Measurements from ENCODE around the gene COMT. TPM values are rescaled to one million over a fixed set of nuclear protein-coding genes. Genes with fewer than 3 reads are reported as not detected.
A peak's percentile ranks its signal among the peaks of the same experiment; 100 is the strongest.

COMT gene
- 34.8 TPM for total RNA-seq (ENCODE audit: unreplicated experiment)
- long read RNA-seq, transcript COMT-202 (6 exons, 2,437 nt): major isoform, 23 of 27 reads
- long read RNA-seq, partial matches to known transcripts: 1 of 27 reads
- long read RNA-seq, other reads (novel, unspliced or antisense): 3 of 27 reads

DNA sequence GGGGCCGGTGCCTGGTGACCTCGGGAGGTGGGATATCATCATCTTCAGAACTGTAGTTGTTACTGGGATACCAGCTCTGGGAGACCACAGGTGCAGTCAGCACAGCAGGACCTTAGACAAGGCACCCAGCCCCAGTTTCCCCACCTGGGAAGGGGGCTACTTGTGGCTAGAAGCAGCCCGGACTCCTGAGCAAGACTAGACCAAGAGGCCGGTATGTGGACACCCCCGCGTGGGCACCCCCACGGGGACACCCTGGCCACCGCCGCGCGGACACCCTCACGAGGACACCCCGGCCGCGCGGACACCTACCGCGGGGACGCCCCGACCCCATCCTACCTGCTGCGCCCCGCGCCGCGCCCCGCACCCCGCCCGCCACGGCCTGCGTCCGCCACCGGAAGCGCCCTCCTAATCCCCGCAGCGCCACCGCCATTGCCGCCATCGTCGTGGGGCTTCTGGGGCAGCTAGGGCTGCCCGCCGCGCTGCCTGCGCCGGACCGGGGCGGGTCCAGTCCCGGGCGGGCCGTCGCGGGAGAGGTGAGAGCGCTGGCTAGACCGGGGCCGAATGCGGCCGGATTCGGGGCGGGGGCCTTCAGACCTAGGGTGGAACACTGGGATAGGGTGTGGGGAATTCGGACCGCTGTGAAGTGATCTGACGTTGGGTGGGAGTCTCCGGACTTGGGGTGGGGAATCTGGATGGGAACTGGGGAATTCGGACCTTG, at the start of gene COMT, which contains the start of gene TXNRD2:
Gene COMT, plus strand, starts transcription at position 408 of the 718 bp plus-strand sequence. CDS start 20,755 bp downstream, outside the sequence.
Gene TXNRD2, minus strand, starts transcription at position 454 of the 718 bp plus-strand sequence. Its CDS starts 15 bp downstream, at position 439.
- Mint-ChIP-seq H3K4me3 (ENCODE audit: unreplicated experiment) (peak within 1 kb of the TSS; percentile 81), H3K4me1 (ENCODE audit: low read depth, unreplicated experiment) (peaks cover 16% of the 10 kb centered on the region), H3K27ac (ENCODE audit: unreplicated experiment) (peak within 1 kb of the TSS; percentile 95), H3K9me3 (ENCODE audit: unreplicated experiment) (peaks cover 1% of the 10 kb centered on the region), H3K27me3 (ENCODE audit: unreplicated experiment) (peaks cover 13% of the 10 kb centered on the region), H3K36me3 (ENCODE audit: unreplicated experiment) (peaks cover 16% of the 10 kb centered on the region)
- TF ChIP-seq, protein P1, sequence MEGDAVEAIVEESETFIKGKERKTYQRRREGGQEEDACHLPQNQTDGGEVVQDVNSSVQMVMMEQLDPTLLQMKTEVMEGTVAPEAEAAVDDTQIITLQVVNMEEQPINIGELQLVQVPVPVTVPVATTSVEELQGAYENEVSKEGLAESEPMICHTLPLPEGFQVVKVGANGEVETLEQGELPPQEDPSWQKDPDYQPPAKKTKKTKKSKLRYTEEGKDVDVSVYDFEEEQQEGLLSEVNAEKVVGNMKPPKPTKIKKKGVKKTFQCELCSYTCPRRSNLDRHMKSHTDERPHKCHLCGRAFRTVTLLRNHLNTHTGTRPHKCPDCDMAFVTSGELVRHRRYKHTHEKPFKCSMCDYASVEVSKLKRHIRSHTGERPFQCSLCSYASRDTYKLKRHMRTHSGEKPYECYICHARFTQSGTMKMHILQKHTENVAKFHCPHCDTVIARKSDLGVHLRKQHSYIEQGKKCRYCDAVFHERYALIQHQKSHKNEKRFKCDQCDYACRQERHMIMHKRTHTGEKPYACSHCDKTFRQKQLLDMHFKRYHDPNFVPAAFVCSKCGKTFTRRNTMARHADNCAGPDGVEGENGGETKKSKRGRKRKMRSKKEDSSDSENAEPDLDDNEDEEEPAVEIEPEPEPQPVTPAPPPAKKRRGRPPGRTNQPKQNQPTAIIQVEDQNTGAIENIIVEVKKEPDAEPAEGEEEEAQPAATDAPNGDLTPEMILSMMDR (IDR thresholded peaks at IDR 0.05; ENCODE audit: partially characterized antibody, unreplicated experiment): no peak
- peak; percentile 62 for DNase-seq

DNA sequence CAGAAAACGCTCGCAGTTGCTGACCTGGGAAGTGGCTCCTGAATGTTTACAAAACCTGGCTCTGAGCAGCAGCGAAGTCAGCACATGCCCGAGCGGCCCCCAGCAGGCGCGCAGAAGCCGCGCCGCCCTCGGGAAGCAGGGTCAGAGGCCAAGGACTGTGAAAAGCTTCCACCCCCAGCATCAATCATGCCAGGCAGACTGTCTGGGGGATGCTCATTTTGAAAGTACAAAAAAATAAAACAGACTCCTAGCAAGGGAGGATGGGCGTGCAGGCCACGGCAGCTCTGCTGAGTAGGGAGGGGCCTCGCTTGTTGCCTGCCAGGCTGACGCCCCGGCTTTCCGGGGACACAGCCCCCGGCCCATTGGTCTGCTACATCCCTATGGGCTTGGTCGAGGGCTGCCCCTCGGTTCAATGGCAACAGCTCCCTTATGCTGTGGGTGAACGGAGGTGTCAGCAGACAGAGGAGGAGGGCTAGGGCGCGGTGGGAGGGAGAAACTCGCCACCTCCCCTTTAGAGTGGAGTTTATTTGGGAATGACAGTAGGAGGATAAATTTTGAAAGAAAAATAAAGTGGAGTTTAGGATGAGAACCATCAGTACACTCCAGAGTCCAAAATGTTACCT, 49.2 kb upstream of the COMT start:
- no peak for DNase-seq
- Mint-ChIP-seq H3K9me3 (ENCODE audit: unreplicated experiment) (peaks cover 3% of the 10 kb centered on the region), H3K4me3 (ENCODE audit: unreplicated experiment) (no peak overlapping the region), H3K4me1 (ENCODE audit: low read depth, unreplicated experiment) (peaks cover 2% of the 10 kb centered on the region), H3K27ac (ENCODE audit: unreplicated experiment) (no peak overlapping the region), H3K27me3 (ENCODE audit: unreplicated experiment) (peaks cover 3% of the 10 kb centered on the region), H3K36me3 (ENCODE audit: unreplicated experiment) (no peaks in the 10 kb centered on the region)
- TF ChIP-seq, protein P1 (IDR thresholded peaks at IDR 0.05; ENCODE audit: partially characterized antibody, unreplicated experiment): no peak

DNA sequence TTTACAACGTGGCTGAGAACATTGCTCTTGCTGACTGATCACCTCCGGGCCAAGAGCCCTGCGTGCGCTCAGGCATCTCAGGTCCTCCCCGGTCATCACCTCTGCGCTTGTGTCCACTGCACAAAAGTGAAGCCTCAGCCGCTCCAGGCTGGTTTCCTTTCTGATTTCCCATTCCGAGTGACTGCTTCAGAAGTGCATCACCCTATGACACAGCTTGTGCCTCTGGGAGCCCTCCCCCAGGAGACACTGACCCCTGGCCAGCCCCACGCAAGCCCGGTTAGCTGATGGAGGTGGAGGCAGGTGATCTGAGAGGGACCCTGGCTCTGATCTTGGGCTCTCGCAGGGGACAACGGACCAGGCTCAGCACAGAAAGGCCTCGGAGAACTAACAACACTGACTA, 48.6 kb upstream of the COMT start:
- Mint-ChIP-seq H3K4me3 (ENCODE audit: unreplicated experiment) (no peak overlapping the region), H3K9me3 (ENCODE audit: unreplicated experiment) (peaks cover 3% of the 10 kb centered on the region), H3K27me3 (ENCODE audit: unreplicated experiment) (peaks cover 3% of the 10 kb centered on the region), H3K36me3 (ENCODE audit: unreplicated experiment) (no peaks in the 10 kb centered on the region), H3K27ac (ENCODE audit: unreplicated experiment) (no peak overlapping the region), H3K4me1 (ENCODE audit: low read depth, unreplicated experiment) (peaks cover 2% of the 10 kb centered on the region)
- TF ChIP-seq, protein P1 (IDR thresholded peaks at IDR 0.05; ENCODE audit: partially characterized antibody, unreplicated experiment): no peak
- no peak for DNase-seq

DNA sequence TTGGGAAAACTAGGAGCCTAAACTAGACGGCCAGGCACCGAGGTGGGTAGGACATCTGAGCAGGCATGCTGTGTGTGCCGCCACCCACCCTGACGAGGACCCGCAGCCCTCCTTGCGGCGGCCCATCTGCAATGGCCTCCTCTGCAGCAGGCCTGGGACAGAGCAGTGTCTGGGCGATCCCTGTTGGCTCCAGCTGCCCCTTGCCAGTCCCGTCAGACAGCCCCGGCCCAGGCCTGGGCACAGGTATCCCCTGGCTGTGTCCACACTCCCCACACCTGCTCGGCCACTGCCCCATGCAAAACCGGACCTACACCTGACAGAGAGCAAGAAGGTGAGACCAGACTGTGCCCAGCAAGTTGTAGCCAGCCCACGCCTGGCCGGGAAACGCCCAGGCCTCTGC, 48.2 kb upstream of the COMT start:
- Mint-ChIP-seq H3K27me3 (ENCODE audit: unreplicated experiment) (peaks cover 3% of the 10 kb centered on the region), H3K4me3 (ENCODE audit: unreplicated experiment) (no peak overlapping the region), H3K36me3 (ENCODE audit: unreplicated experiment) (no peaks in the 10 kb centered on the region), H3K9me3 (ENCODE audit: unreplicated experiment) (peaks cover 3% of the 10 kb centered on the region), H3K27ac (ENCODE audit: unreplicated experiment) (no peak overlapping the region), H3K4me1 (ENCODE audit: low read depth, unreplicated experiment) (peaks cover 2% of the 10 kb centered on the region)
- no peak for DNase-seq
- TF ChIP-seq, protein P1 (IDR thresholded peaks at IDR 0.05; ENCODE audit: partially characterized antibody, unreplicated experiment): no peak

Measured in glutamatergic neuron (in vitro differentiated cells).